SJCRH30 (cell line): ENCODE measurements around the gene IFT122. TPM values are rescaled to one million over a fixed set of nuclear protein-coding genes. Genes with fewer than 3 reads are reported as not detected.

Experiments
- DNase-seq, 2 experiments: peaks; one replicate each; pipeline ENCODE4 v3.0.0-alpha.2; 2015 to 2020
- H3K27ac ChIP-seq: fragments of 250-450 bp; sonication (Bioruptor Pico); 2 replicates; pipeline ENCODE4 v1.5.1; 2020; ENCODE audit warnings: mild to moderate bottlenecking, moderate library complexity
- H3K27me3 ChIP-seq: fragments of 250-450 bp; sonication (Bioruptor Pico); 2 replicates; pipeline ENCODE4 v1.5.1; 2020; ENCODE audit warnings: mild to moderate bottlenecking, moderate library complexity
- H3K36me3 ChIP-seq: fragments of 250-450 bp; sonication (Bioruptor Pico); 2 replicates; pipeline ENCODE4 v1.5.1; 2020; ENCODE audit warnings: mild to moderate bottlenecking, moderate library complexity
- H3K4me1 ChIP-seq: fragments of 250-450 bp; sonication (Bioruptor Pico); 2 replicates; pipeline ENCODE4 v1.5.1; 2020; ENCODE audit warnings: mild to moderate bottlenecking, moderate library complexity
- H3K4me3 ChIP-seq: fragments of 250-450 bp; sonication (Bioruptor Pico); 2 replicates; pipeline ENCODE4 v1.5.1; 2020; ENCODE audit warnings: mild to moderate bottlenecking, moderate library complexity
- H3K9me3 ChIP-seq: fragments of 250-450 bp; sonication (Bioruptor Pico); replicated peaks from 2 replicates; pipeline ENCODE4 v1.5.1; 2020; ENCODE audit warnings: mild to moderate bottlenecking, moderate library complexity
- total RNA-seq: library from RNA; depleted of rRNA; stranded (reverse); fragments of >200 nt; shearing (Covaris generic); gene quantifications from 2 replicates; pipeline ENCODE4 v1.2.3, GENCODE V29; 2014

IFT122 gene
- total RNA-seq, 1 experiment from 2014 or later: 18.1 TPM

- no peak for DNase-seq
- H3K36me3 ChIP-seq: peaks cover 19% of the 10 kb centered on the region
- no peaks in the 10 kb centered on the region for H3K27me3 ChIP-seq
- no peaks in the 10 kb centered on the region for H3K9me3 ChIP-seq
- H3K4me3 ChIP-seq: no peak overlapping the region
- H3K4me1 ChIP-seq: peaks cover 72% of the 10 kb centered on the region
- no peak overlapping the region for H3K27ac ChIP-seq
Observed at GRCh38 chr3:129556358-129556695, 116.3 kb downstream of the IFT122 start.

GRCh38 chr3:129556890-129557547 lies 117.0 kb downstream of the IFT122 start:
- no peak for DNase-seq
- H3K36me3 ChIP-seq: peaks cover 19% of the 10 kb centered on the region
- peaks cover 72% of the 10 kb centered on the region for H3K4me1 ChIP-seq
- no peaks in the 10 kb centered on the region for H3K9me3 ChIP-seq
- H3K27me3 ChIP-seq: no peaks in the 10 kb centered on the region
- no peak overlapping the region for H3K27ac ChIP-seq
- no peak overlapping the region for H3K4me3 ChIP-seq

GRCh38 chr3:129557548-129557894 lies 117.5 kb downstream of the IFT122 start:
- DNase-seq: no peak
- H3K4me1 ChIP-seq: peaks cover 72% of the 10 kb centered on the region
- H3K4me3 ChIP-seq: no peak overlapping the region
- H3K27me3 ChIP-seq: no peaks in the 10 kb centered on the region
- H3K9me3 ChIP-seq: no peaks in the 10 kb centered on the region
- H3K36me3 ChIP-seq: peaks cover 19% of the 10 kb centered on the region
- no peak overlapping the region for H3K27ac ChIP-seq

- Histone ChIP-seq H3K4me1 (peaks cover 65% of the 10 kb centered on the region), H3K4me3 (no peak overlapping the region)
- DNase-seq: no peak
Observed at GRCh38 chr3:129558081-129558771, 118.2 kb downstream of the IFT122 start.

GRCh38 chr3:129558772-129559564 lies 118.9 kb downstream of the IFT122 start:
- DNase-seq: peak; percentile 86 to 91
- Histone ChIP-seq H3K4me3 (no peak overlapping the region), H3K9me3 (no peaks in the 10 kb centered on the region)

More at GRCh38 chr3:129558081-129558771, 118.2 kb downstream of the IFT122 start:
- Histone ChIP-seq H3K36me3 (peaks cover 19% of the 10 kb centered on the region), H3K9me3 (no peaks in the 10 kb centered on the region), H3K27me3 (no peaks in the 10 kb centered on the region), H3K27ac (peak overlapping the region; percentile 89)

GRCh38 chr3:129559565-129560079 lies 119.6 kb downstream of the IFT122 start:
- Histone ChIP-seq H3K4me1 (peaks cover 52% of the 10 kb centered on the region), H3K4me3 (peak overlapping the region; percentile 50), H3K9me3 (no peaks in the 10 kb centered on the region), H3K27me3 (no peaks in the 10 kb centered on the region), H3K36me3 (peaks cover 19% of the 10 kb centered on the region), H3K27ac (peak overlapping the region; percentile 89)
- DNase-seq: no peak

More at GRCh38 chr3:129558772-129559564, 118.9 kb downstream of the IFT122 start:
- H3K36me3 ChIP-seq: peaks cover 19% of the 10 kb centered on the region
- H3K27ac ChIP-seq: peak overlapping the region; percentile 89
- H3K27me3 ChIP-seq: no peaks in the 10 kb centered on the region
- H3K4me1 ChIP-seq: peaks cover 59% of the 10 kb centered on the region

GRCh38 chr3:129560269-129560787 lies 120.3 kb downstream of the IFT122 start:
- H3K4me1 ChIP-seq: peaks cover 47% of the 10 kb centered on the region
- H3K27me3 ChIP-seq: no peaks in the 10 kb centered on the region
- H3K9me3 ChIP-seq: no peaks in the 10 kb centered on the region
- H3K4me3 ChIP-seq: peak overlapping the region; percentile 50
- peaks cover 19% of the 10 kb centered on the region for H3K36me3 ChIP-seq
- H3K27ac ChIP-seq: peak overlapping the region; percentile 89
- peak; percentile 87 to 88 for DNase-seq

- Histone ChIP-seq H3K4me1 (peaks cover 39% of the 10 kb centered on the region), H3K36me3 (peaks cover 19% of the 10 kb centered on the region), H3K27ac (peak overlapping the region; percentile 89), H3K4me3 (peak overlapping the region; percentile 50), H3K27me3 (no peaks in the 10 kb centered on the region), H3K9me3 (no peaks in the 10 kb centered on the region)
- DNase-seq: peak; percentile 95 to 96
Observed at GRCh38 chr3:129560911-129561594, 121.0 kb downstream of the IFT122 start.

- no peaks in the 10 kb centered on the region for H3K9me3 ChIP-seq
- H3K36me3 ChIP-seq: peaks cover 15% of the 10 kb centered on the region
- DNase-seq: no peak
- peaks cover 37% of the 10 kb centered on the region for H3K4me1 ChIP-seq
- no peak overlapping the region for H3K4me3 ChIP-seq
- H3K27ac ChIP-seq: peak overlapping the region; percentile 89
- no peaks in the 10 kb centered on the region for H3K27me3 ChIP-seq
Observed at GRCh38 chr3:129561619-129562248, 121.7 kb downstream of the IFT122 start.

GRCh38 chr3:129562803-129563202 lies 122.8 kb downstream of the IFT122 start:
- DNase-seq: no peak
- Histone ChIP-seq H3K4me1 (peaks cover 36% of the 10 kb centered on the region), H3K36me3 (peaks cover 12% of the 10 kb centered on the region), H3K4me3 (no peak overlapping the region), H3K9me3 (no peaks in the 10 kb centered on the region), H3K27ac (no peak overlapping the region), H3K27me3 (no peaks in the 10 kb centered on the region)

- Histone ChIP-seq H3K27ac (no peak overlapping the region), H3K9me3 (no peaks in the 10 kb centered on the region), H3K4me3 (no peak overlapping the region), H3K36me3 (peaks cover 7% of the 10 kb centered on the region), H3K27me3 (no peaks in the 10 kb centered on the region), H3K4me1 (peaks cover 30% of the 10 kb centered on the region)
- DNase-seq: no peak
Observed at GRCh38 chr3:129563332-129563731, 123.3 kb downstream of the IFT122 start.

- H3K27ac ChIP-seq: no peak overlapping the region
- DNase-seq: no peak
- H3K9me3 ChIP-seq: no peaks in the 10 kb centered on the region
- no peaks in the 10 kb centered on the region for H3K27me3 ChIP-seq
- peaks cover 4% of the 10 kb centered on the region; the same call in 1 of the 2 replicates for H3K36me3 ChIP-seq
- no peak overlapping the region for H3K4me3 ChIP-seq
- H3K4me1 ChIP-seq: peaks cover 24% of the 10 kb centered on the region
Observed at GRCh38 chr3:129563850-129564535, 124.0 kb downstream of the IFT122 start.

GRCh38 chr3:129564981-129565644 lies 125.1 kb downstream of the IFT122 start:
- DNase-seq: no peak
- H3K27ac ChIP-seq: no peak overlapping the region
- H3K4me3 ChIP-seq: no peak overlapping the region
- no peaks in the 10 kb centered on the region for H3K36me3 ChIP-seq
- H3K27me3 ChIP-seq: no peaks in the 10 kb centered on the region
- peaks cover 13% of the 10 kb centered on the region for H3K4me1 ChIP-seq
- H3K9me3 ChIP-seq: no peaks in the 10 kb centered on the region
